Motor neuron (in vitro differentiated cells): ENCODE data around the gene SMNDC1. TPM values are rescaled to one million over a fixed set of nuclear protein-coding genes. Genes with fewer than 3 reads are reported as not detected.
"Not testable (repeated sequence)": the region's sequence is repeated elsewhere in the genome, so short reads cannot be mapped to it uniquely, and the experiment has no call there.

Experiments
- ATAC-seq, 8 experiments: fragments of 200-7000 bp; cut with Tn5 transposase; replicated peaks in 6 of 8; 2 replicates each; pipeline ENCODE4 v1.8.0; 2021; ENCODE audit warnings: mild to moderate bottlenecking in 8 of 8, moderate library complexity in 8 of 8
- H3K27ac ChIP-seq, 2 donors: fragments of 250-450 bp; sonication (Bioruptor Pico); 2 replicates each; pipeline ENCODE4 v1.9.0; 2021; ENCODE audit warnings: antibody characterized with exemption in 2 of 2, mild to moderate bottlenecking in 2 of 2, moderate library complexity in 1 of 2
- H3K4me1 ChIP-seq, 2 donors: fragments of 250-450 bp; sonication (Bioruptor Pico); replicated peaks in 1 of 2; 2 replicates each; pipeline ENCODE4 v1.6.1; 2021; ENCODE audit warnings: antibody characterized with exemption in 2 of 2, mild to moderate bottlenecking in 2 of 2, moderate library complexity in 1 of 2
- H3K4me3 ChIP-seq, 5 donors: fragments of 250-450 bp; sonication (Bioruptor Pico); 2 replicates each; pipeline ENCODE4 v1.9.0; 2021; ENCODE audit warnings: antibody characterized with exemption in 5 of 5, mild to moderate bottlenecking in 5 of 5, moderate library complexity in 4 of 5
- WGBS, 10 experiments: fragments of 450-650 bp; shearing (Covaris generic); methylation state at CpG; one replicate each; pipeline ENCODE4 v1.0.0; 2022; 5-methylcytosine and 5-hydroxymethylcytosine counted together
- in situ Hi-C, 9 experiments: fragments of 400-800 bp; cut with MboI; loops; one replicate each; pipeline ENCODE4 v1.15.0; 2021; ENCODE audit warnings: low sequenced_read_pairs in 9 of 9, low pct_unique_long_range_greater_than_20kb in 2 of 9; ENCODE audit not compliant: unreplicated experiment in 9 of 9
- total RNA-seq, 8 experiments: library from RNA; unstranded; fragments of 300-600 nt; gene quantifications; 2 replicates each; pipeline versions ENCODE4 v1.2.3 to v1.2.4, GENCODE V29; 2022

SMNDC1 gene
- total RNA-seq, 8 experiments from 2014 or later = 8.3 to 24.0 (median 12.5) TPM

- Histone ChIP-seq H3K4me3 (no peak overlapping the region), H3K4me1 (no peaks in the 10 kb centered on the region), H3K27ac (no peak overlapping the region)
- no peak for ATAC-seq
- in situ Hi-C loops = loop anchor here in 1 of 9 experiments (25.0 kb wide), 1 partner anchor 121 kb away; no protein-coding TSS in a partner anchor
- 67 to 100% (median 94%) methylated on average over 1 of the region's 1 CpG; no CpG with 5 or more reads in 2 of the 10 experiments for WGBS, 10 experiments
Measured at GRCh38 chr10:110258542-110258941, 46.2 kb downstream of the SMNDC1 start.

- no peak for ATAC-seq
- Histone ChIP-seq H3K4me1 (no peaks in the 10 kb centered on the region), H3K4me3 (no peak overlapping the region), H3K27ac (no peak overlapping the region)
- in situ Hi-C loops = loop anchor here in 1 of 9 experiments (25.0 kb wide), 1 partner anchor 117 kb away; no protein-coding TSS in a partner anchor
Measured at GRCh38 chr10:110254467-110254866, 50.3 kb downstream of the SMNDC1 start.

- in situ Hi-C loops = loop anchor here in 1 of 9 experiments (25.0 kb wide), 1 partner anchor 115 kb away; no protein-coding TSS in a partner anchor
- Histone ChIP-seq H3K4me1 (no peaks in the 10 kb centered on the region), H3K27ac (no peak overlapping the region), H3K4me3 (no peak overlapping the region)
- 75 to 100% (median 100%) methylated on average over 1 of the region's 1 CpG; no CpG with 5 or more reads in 3 of the 10 experiments for WGBS, 10 experiments
- ATAC-seq = no peak
Measured at GRCh38 chr10:110252151-110252550, 52.6 kb downstream of the SMNDC1 start.

- not testable (repeated sequence) for ATAC-seq, H3K4me3 ChIP-seq, H3K4me1 ChIP-seq, H3K27ac ChIP-seq
- WGBS, 10 experiments = 73 to 100% (median 100%) methylated on average over 1 of the region's 1 CpG; no CpG with 5 or more reads in 2 of the 10 experiments
- in situ Hi-C loops = loop anchor here in 1 of 9 experiments (25.0 kb wide), 1 partner anchor 114 kb away; no protein-coding TSS in a partner anchor
Measured at GRCh38 chr10:110251392-110251791, 53.3 kb downstream of the SMNDC1 start.

GRCh38 chr10:110249489-110249888 is 55.2 kb downstream of the SMNDC1 start:
- 40 to 100% (median 100%) methylated on average over 1 of the region's 1 CpG; no CpG with 5 or more reads in 2 of the 10 experiments for WGBS, 10 experiments
- ATAC-seq, H3K4me1 ChIP-seq, H3K4me3 ChIP-seq, H3K27ac ChIP-seq, in situ Hi-C loops: not testable (repeated sequence)

- H3K4me1 ChIP-seq, in situ Hi-C loops, ATAC-seq, H3K4me3 ChIP-seq, H3K27ac ChIP-seq: not testable (repeated sequence)
- 93 to 100% methylated on average over 1 to 3 of the region's 5 CpGs; no CpG with 5 or more reads in 8 of the 10 experiments for WGBS, 10 experiments
Measured at GRCh38 chr10:110247833-110248232, 56.9 kb downstream of the SMNDC1 start.

- Histone ChIP-seq H3K4me1 (no peaks in the 10 kb centered on the region), H3K27ac (no peak overlapping the region), H3K4me3 (no peak overlapping the region)
- in situ Hi-C loops = no loop called here
- no peak for ATAC-seq
- 20 to 100% (median 85%) methylated on average over 1 to 3 of the region's 3 CpGs for WGBS, 10 experiments
Measured at GRCh38 chr10:110244550-110244949, 60.2 kb downstream of the SMNDC1 start.

GRCh38 chr10:110242511-110242910 is 62.2 kb downstream of the SMNDC1 start:
- Histone ChIP-seq H3K4me1 (no peaks in the 10 kb centered on the region), H3K4me3 (no peak overlapping the region), H3K27ac (no peak overlapping the region)
- WGBS, 10 experiments = 78 to 100% (median 100%) methylated on average over 1 of the region's 1 CpG; no CpG with 5 or more reads in 1 of the 10 experiments
- no peak for ATAC-seq
- in situ Hi-C loops = no loop called here

- ATAC-seq = no peak
- no peak overlapping the region for H3K27ac ChIP-seq
- H3K4me1 ChIP-seq = no peaks in the 10 kb centered on the region
- 42 to 95% (median 86%) methylated on average over 1 to 2 of the region's 2 CpGs; no CpG with 5 or more reads in 1 of the 10 experiments for WGBS, 10 experiments
- no peak overlapping the region for H3K4me3 ChIP-seq
- in situ Hi-C loops = no loop called here
Measured at GRCh38 chr10:110241841-110242240, 62.9 kb downstream of the SMNDC1 start.

- in situ Hi-C loops = no loop called here
- ATAC-seq = peak in 1 of 8 experiments; percentile 35
Measured at GRCh38 chr10:110241407-110241806, 63.3 kb downstream of the SMNDC1 start.

More at GRCh38 chr10:110241407-110241806, 63.3 kb downstream of the SMNDC1 start:
- Histone ChIP-seq H3K4me3 (no peak overlapping the region), H3K4me1 (no peaks in the 10 kb centered on the region), H3K27ac (no peak overlapping the region)
- 61 to 100% (median 87%) methylated on average over 1 to 3 of the region's 3 CpGs for WGBS, 10 experiments

Other genes starting within 250 kb of the SMNDC1 start
- gene MXI1, start 97.3 kb downstream of the SMNDC1 start, total RNA-seq = 10 to 100 TPM; 15.5 to 58.2 (median 34.2) TPM
- gene DUSP5, start 193.0 kb upstream of the SMNDC1 start, total RNA-seq = 10 to 100 TPM in 2 of 8 experiments, 1 to 10 TPM in 6; 2.5 to 24.4 (median 4.1) TPM